ENCODE measurements around the gene ELL.

Gene ELL

GRCh38 chr19:18442941-18443340 is 78.9 kb downstream of the ELL start:
- no peak for DNase-seq

GRCh38 chr19:18441804-18442788 is 79.8 kb downstream of the ELL start:
- DNase-seq = no peak

DNA sequence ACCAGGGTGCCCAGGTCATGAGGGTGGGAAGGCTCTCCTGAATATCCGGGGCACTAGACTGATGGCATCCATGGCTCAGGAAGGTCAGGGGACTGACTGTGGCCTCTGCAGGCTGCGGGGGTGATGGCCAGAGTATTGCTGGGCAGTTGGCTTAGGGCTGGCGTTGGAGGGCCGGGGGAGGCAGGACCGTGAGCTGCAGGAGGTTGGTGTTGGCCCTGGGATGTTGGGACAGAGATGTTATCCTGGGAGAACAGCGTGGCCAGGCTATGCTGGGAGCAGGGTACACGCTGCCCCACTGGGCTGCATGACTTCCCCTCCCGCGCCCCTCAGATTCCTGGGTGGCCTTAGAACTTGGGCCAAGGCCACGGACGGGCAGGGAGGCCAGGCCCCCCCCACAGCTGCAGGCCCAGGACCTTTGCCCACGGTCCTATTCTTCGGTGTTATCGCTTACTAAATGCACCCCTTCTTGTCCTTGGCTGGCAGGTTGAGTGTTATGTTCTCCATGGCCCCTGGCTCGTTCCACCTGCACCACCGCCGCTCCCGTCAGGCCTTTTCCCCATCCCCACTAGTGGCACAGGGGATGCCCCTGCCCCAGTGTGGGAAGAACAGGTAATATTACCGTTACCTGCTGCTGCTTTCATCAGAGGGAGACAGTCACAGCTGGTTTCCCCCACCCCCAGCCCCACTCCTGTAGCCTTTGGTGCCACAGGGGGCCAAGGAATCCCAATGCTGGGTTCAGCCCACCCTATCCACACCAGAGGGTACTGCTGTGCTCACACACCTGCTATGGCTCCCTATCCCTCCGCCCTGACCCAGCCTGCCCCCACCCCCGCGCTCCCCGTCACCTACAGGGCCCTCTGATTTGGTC is 80.7 kb downstream of the ELL start:
- DNase-seq = no peak

- no peak for DNase-seq
These were observed 81.4 kb downstream of the ELL start for GRCh38 chr19:18440415-18440877.

GRCh38 chr19:18439910-18440237 is 82.0 kb downstream of the ELL start:
- no peak for DNase-seq

DNA sequence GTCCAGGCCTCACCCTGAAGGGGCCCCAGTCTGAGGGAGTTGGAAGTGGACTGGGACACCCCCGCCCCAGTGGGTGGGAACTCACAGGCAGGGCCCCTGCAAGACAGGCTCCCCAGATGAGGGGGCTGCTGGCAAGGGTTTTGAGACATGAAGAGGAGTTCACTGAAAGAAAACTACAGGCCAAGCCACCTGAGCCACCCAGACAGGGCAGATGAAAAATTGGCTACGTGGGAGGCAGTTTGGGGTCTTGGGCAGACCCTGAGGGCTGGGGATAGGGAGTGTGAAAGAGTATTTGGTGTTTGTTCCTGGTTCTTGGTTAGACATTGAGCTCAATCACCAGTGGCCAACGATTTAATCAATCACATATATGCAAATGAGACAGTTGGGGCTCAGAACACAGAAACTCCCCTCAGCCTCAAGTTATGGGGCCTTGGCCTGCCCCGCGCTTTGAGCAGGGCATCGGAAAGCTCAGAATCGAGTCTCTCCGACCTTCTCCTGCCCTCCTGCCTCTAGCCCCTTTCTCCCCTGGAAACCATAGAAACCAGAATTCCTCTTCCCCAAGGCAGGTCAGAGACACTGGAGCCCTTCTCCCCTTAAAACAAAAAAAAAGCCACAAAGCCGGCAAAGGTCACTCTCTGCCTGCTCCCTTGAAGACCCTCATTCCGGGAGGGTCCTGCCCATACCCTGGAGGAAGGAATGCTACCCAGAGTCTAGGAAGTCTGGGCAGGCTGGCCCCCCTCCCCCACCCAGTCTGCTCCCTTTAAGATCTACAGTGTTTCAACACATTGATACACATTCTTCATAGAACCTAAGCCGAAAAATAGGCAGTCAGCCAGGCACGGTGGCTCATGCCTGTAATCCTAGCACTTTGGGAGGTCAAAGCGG is 82.6 kb downstream of the ELL start:
- no peak for DNase-seq

DNA sequence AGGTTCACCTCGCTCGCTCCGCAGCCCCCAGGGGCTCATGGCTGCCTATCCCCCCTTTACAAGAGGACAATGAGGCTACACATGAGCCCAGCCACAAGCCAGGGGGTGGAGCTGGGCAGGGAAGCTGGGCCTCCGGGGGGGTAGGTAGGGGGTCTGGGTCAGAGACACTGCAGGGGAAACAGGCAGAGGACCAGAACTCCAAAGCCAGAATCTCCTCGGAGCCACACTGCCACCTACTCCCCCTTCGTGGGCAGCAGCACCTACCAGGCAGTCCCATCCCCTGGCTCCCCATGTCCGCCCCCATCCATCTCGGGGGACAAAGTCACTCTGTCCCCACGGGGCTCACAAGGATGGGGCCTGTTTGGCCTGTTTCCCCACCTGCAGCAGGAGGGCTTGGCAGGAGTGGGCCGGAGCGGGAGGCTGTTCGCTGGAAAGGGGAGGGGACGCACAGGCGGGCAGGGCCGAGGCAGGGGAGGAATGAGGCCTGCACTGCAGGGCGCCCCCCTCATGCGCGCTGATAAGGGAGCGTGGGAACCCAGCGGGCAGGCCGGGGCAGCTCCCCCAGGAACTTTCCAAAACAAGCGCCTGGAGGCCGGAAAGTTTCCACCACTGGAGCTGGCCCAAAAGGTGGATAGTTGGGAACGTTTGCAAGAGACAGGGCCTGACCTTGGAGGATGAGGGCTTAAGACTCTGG is 83.4 kb downstream of the ELL start:
- DNase-seq = no peak

DNA sequence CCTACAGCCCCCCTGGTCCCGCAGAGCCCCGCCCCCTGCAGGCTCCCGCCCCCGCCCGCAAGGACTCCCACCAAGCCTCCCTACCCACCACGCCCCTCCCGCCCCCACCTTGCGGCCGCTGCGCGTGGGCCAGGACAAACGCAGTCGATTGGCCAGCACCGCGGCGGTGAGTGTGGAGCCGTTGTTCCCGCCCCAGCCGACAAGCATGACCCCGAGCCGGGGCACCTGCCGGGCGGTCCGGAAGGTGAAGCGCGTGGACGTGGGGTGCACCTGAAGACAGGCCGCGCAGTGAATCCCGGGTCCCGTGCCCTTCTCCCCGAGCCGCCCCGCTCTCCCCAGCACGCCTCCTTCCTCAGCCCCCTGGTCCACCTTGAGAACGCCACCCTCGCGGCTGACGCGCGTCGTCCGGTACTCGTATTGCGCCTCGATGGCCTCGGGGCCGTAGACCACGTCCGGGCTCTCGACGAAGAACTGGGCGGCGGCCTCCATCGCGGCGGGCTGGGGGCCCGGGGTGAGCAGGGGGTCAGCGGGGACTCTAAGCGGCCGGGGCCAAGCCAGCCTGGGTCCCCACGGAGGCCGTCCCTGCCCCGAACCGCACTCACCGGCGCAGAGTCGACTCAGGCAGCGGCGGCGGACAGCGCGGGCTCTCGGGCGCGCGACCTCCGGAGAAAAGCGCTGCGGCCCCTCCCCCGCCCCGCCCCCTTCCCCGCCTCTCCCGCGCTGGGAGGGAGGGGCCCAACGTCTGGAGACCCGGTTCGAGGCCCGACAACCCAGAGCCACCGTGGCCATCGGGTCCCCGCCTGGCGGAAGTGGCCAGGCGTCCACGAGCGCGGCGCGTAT is 84.2 kb downstream of the ELL start, which contains the start of gene ISYNA1:
Gene ISYNA1 (minus strand): TSS at position 643 of the 840 bp plus-strand sequence. CDS start 154 bp downstream, at position 489.
- no peak for DNase-seq

DNA sequence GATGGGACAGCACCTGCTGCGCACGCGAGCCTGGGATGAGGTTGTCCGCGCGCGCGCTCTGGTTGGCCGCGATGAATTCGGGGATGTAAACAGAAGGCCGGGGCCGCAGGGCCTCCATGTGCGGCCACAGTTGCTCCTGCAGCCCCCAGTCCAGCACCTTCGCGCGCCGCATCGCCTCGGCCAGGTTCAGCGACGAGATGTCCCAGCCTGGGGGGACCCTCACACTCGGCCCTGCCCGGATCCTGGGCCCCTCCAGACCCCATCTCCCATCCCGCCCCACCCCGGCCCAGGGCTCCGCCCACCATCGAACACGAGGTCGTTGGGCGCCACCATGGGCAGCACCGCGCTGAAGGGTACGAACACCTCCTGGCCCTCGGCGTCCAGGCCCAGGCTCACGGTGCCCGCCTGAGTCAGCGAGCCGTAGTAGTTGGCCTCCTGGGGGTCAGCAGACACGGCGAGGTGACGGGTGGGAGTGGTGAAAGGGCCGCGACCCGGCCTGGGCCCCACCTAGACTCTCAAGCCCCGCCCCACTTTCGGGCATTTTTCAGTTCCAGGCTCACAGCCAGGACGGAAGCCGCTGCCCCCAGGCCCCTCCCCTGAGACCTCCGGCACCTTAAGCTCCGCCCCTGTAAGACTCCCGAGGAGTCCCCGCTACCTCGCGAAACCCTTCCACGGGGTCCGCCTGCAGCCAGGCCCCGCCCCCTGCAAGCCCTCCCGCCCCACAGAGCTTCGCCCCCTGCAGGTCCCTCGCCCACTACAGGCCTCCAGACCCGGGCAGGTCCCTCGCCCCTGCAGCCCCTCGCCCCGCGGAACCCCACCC is 85.0 kb downstream of the ELL start:
- DNase-seq = peak; percentile 66

DNA sequence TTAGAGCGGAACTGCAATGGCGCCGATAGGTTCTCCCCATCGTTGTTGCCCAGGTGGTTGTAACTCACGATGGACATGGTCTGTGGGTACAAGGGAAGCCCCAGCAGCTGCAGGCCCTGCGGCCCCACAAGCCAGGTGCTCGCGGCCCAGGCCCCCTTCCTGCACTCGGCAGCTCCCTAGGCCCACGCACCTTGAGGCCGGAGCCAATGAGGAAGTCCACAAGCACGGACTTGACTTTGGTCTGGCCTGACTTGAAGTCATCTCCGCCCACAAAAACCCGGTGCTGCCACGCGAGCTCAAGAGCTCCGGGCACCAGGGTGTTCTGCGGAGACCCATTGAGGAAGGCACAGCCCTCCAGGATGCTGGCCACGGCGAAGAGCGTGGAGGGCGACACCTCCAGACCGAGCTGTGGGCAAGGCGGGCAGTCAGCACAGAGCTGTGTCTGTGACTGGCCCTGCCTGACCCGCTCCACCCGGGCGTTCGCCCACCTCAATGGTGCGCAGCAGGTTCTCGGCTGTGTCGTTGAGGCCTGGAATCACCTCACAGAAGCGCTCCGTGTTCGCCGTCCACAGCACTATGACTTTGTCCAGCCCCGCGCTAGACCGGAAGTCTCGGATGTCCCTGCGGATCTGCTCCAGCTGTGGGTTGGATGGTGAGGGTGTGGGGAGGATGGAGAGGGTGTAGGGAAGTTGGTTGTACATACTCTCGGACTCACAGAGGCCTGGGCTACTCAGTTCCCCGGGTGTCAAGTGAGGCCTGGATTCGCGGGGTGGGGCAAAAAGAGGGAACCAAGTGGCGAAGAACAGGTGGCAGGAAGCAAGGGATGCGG is 85.8 kb downstream of the ELL start:
- DNase-seq = no peak

DNA sequence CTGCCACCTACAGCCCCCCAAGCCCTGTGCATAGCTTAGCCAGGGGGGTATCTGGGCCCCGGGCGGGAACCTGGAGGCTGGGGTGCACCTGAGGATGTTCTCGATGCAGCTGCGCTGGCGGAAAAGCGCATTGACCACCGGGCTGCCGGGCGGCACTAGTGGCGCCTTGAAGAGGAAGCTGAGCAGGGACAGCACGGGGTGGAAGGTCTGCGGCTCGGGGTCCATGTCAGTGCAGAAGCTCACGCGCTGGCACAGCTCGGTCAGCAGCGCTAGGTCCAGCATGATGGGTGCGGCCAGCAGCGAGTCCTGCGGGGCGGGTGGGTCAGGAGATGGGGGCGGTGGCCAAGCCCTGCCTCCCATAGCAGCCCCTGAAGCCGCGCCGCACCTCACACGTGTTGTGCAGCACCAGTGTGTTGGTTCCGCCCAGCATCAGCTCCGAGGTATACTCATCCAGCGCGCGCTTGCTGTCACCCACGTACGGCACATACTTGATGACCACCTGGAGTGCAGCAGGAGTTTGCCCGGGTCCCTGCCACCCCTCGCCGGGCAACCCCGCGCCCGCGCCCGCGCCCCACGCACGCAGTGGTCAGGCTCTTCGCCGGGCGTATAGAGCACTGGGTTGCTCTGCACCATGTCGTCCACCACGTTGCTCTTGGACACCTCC is 86.6 kb downstream of the ELL start:
- DNase-seq = no peak

DNA sequence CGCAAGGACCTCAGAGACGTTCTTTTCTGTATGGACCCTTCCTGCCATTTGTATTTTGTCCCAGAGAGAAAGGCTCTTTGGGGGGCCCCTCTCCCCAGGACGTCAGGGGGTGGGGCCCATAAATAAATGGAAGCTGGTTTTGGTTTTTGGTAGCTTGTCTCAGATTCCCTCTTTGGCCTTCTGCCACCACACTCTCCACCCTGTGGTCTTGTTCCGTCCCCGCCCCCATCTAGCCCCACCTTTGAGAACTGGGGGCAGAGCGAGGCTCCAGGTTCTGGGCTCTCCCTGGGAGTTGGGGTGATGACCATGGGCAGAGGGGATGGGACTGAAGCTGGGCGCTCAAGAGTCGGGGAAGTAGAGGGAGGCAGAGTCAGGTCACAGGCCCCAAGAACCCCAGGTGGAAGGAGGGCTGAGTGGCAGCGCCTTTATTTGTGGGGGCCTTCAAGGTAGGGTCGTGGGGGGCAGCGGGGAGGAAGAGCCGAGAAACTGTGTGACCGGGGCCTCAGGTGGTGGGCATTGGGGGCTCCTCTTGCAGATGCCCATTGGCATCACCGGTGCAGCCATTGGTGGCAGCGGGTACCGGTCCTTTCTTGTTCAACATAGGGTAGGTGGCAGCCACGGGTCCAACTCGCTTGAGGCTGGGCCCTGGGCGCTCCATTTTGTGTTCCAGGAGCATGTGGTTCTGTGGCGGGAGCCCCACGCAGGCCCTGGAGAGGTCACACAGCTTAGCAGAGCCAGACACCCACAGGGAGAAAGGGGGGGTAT is 87.3 kb downstream of the ELL start:
- DNase-seq = no peak

DNA sequence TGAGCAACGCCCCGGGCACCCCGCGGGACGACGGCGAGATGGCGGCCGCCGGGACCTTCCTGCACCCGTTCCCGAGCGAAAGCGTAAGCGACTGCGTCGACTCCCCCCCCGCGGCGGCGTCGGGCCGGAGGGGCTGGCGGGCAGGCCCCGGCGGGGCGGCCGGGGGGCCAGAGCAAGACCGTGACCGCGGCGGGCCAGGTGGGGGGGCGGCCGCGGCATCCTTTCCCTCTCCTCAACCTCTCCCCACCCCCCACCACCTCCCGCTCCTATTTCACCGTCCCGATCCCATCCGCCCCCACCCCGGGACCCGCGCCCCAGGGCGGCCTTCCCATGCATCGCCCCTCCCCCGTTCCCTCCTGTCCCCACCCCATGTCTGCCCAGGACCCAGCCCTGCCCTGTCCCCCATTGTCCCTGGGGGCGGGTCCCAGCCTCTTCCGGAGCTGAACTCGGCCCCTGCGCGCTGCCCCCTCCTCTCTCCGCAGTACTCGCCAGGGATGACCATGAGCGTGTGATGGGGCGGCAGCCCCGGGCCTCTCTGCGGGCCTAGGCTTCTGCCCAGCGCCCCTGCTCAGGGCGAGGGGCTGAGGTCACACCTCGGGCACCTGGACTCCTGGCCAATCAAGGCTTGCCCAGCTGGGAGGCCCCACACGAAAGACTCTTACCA is 88.0 kb downstream of the ELL start:
- DNase-seq = no peak

- no peak for DNase-seq
These were observed 88.7 kb downstream of the ELL start for GRCh38 chr19:18433015-18433691.

- DNase-seq = no peak
These were observed 89.4 kb downstream of the ELL start for GRCh38 chr19:18432275-18433014.

Data from activated effector memory CD4-positive, alpha-beta T cell treated with Interleukin-2 at 50 U/mL for 16 hours (primary cell).